Astrocyte (in vitro differentiated cells and primary cell): ENCODE results near the gene FAM25A. TPM values are rescaled to one million over a fixed set of nuclear protein-coding genes. Genes with fewer than 3 reads are reported as not detected.
"Not testable (repeated sequence)": the region's sequence is repeated elsewhere in the genome, so short reads cannot be mapped to it uniquely, and the experiment has no call there.

Source experiments
- DNase-seq: peaks from one replicate; pipeline ENCODE4 v3.0.0-alpha.2; 2010; ENCODE audit warnings: low read depth
- FAIRE-seq: peaks from 2 replicates; lab custom pipeline; 2011; peaks lifted over from hg19 to GRCh38; lab: Jason Lieb, UNC
- H2AFZ ChIP-seq: 2 replicates; pipeline ENCODE4 v1.6.0; 2012; ENCODE audit warnings: low read depth, low read length, inconsistent platforms
- H3K27ac ChIP-seq: 2 replicates; pipeline ENCODE4 v1.5.1; 2011; ENCODE audit warnings: low read depth, low read length, inconsistent platforms
- H3K27me3 ChIP-seq: 2 replicates; pipeline ENCODE4 v1.6.0; 2011; ENCODE audit warnings: low read length, inconsistent platforms; ENCODE audit not compliant: insufficient read depth
- H3K36me3 ChIP-seq: 2 replicates; pipeline ENCODE4 v1.5.1; 2011; ENCODE audit warnings: low read length, inconsistent platforms; ENCODE audit not compliant: insufficient read depth
- H3K4me1 ChIP-seq: 2 replicates; pipeline ENCODE4 v1.5.1; 2011; ENCODE audit warnings: low read length, inconsistent platforms; ENCODE audit not compliant: insufficient read depth
- H3K4me2 ChIP-seq: 2 replicates; pipeline ENCODE4 v1.6.0; 2012; ENCODE audit warnings: low read length, inconsistent platforms
- H3K4me3 ChIP-seq: 2 replicates; pipeline ENCODE4 v1.5.1; 2011; ENCODE audit warnings: low read depth, mild to moderate bottlenecking, low read length, inconsistent platforms; ENCODE audit not compliant: insufficient read depth
- H3K79me2 ChIP-seq: 2 replicates; pipeline ENCODE4 v1.6.0; 2012; ENCODE audit warnings: mild to moderate bottlenecking, low read length, inconsistent platforms; ENCODE audit not compliant: insufficient read depth
- H3K9ac ChIP-seq: 2 replicates; pipeline ENCODE4 v1.6.0; 2012; ENCODE audit warnings: mild to moderate bottlenecking, low read length, inconsistent platforms
- H3K9me3 ChIP-seq: 2 replicates; pipeline ENCODE4 v1.5.1; 2012; ENCODE audit warnings: low read depth, mild to moderate bottlenecking, low read length, inconsistent platforms; ENCODE audit not compliant: insufficient read depth
- H4K20me1 ChIP-seq: 2 replicates; pipeline ENCODE4 v1.6.0; 2012; ENCODE audit warnings: low read length, inconsistent platforms; ENCODE audit not compliant: insufficient read depth
- H3K27ac Mint-ChIP-seq: one replicate; pipeline ENCODE4 v1.8.0; 2021; ENCODE audit warnings: mild to moderate bottlenecking, mixed read lengths; ENCODE audit not compliant: unreplicated experiment
- H3K27me3 Mint-ChIP-seq: one replicate; pipeline ENCODE4 v1.8.0; 2021; ENCODE audit warnings: low read depth, mixed read lengths; ENCODE audit not compliant: unreplicated experiment
- H3K36me3 Mint-ChIP-seq: one replicate; pipeline ENCODE4 v1.8.0; 2021; ENCODE audit warnings: low read depth, mixed read lengths; ENCODE audit not compliant: unreplicated experiment
- H3K4me1 Mint-ChIP-seq: one replicate; pipeline ENCODE4 v1.8.0; 2021; ENCODE audit warnings: low read depth, mixed read lengths; ENCODE audit not compliant: unreplicated experiment
- H3K4me3 Mint-ChIP-seq: one replicate; pipeline ENCODE4 v1.8.0; 2021; ENCODE audit warnings: mild to moderate bottlenecking, moderate library complexity, mixed read lengths; ENCODE audit not compliant: unreplicated experiment
- H3K9me3 Mint-ChIP-seq: one replicate; pipeline ENCODE4 v1.8.0; 2021; ENCODE audit warnings: mild to moderate bottlenecking, mixed read lengths; ENCODE audit not compliant: unreplicated experiment
- EZH2 ChIP-seq: IDR thresholded peaks from 2 replicates; pipeline ENCODE4 v1.6.1; 2012; ENCODE audit warnings: mild to moderate bottlenecking, low read length, inconsistent platforms; ENCODE audit not compliant: insufficient read depth
- total RNA-seq: library from RNA; stranded (reverse); gene quantifications from 2 replicates; pipeline ENCODE4 v1.2.1, GENCODE V29; 2021
- TF ChIP-seq, protein P1 (sequence below): IDR thresholded peaks from 2 replicates; pipeline ENCODE4 v1.5.1; 2011; ENCODE audit warnings: low read depth, mild to moderate bottlenecking, inconsistent platforms, low read length, moderate library complexity; ENCODE audit not compliant: insufficient read depth

The FAM25A gene
- total RNA-seq, 1 donor from 2014 or later, result not detected

DNA sequence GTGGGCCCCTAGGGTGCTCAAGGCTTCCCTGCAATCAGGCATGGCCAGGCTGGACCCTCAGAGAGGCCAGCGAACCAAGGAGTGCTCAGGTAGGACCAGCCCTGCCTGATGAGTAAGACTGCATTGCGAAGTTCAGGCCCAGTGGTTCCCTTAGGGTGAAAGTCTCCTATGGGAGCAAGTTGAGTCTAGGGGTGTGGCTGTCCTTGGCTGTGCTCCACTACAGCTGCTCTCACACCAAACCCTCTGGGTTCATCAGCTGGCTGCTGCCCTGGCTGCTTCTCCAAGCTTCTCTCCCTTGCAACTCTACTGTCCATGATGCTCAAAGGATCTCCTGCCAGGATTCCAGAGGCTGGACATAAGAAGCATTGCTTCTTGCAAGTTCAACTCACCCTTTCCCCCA, 18.7 kb downstream of the FAM25A start:
- no peaks in the 10 kb centered on the region for H4K20me1 ChIP-seq
- H3K36me3 ChIP-seq, result no peaks in the 10 kb centered on the region
- no peak overlapping the region for H3K4me3 ChIP-seq
- no peak overlapping the region for H2AFZ ChIP-seq
- TF ChIP-seq, protein P1, sequence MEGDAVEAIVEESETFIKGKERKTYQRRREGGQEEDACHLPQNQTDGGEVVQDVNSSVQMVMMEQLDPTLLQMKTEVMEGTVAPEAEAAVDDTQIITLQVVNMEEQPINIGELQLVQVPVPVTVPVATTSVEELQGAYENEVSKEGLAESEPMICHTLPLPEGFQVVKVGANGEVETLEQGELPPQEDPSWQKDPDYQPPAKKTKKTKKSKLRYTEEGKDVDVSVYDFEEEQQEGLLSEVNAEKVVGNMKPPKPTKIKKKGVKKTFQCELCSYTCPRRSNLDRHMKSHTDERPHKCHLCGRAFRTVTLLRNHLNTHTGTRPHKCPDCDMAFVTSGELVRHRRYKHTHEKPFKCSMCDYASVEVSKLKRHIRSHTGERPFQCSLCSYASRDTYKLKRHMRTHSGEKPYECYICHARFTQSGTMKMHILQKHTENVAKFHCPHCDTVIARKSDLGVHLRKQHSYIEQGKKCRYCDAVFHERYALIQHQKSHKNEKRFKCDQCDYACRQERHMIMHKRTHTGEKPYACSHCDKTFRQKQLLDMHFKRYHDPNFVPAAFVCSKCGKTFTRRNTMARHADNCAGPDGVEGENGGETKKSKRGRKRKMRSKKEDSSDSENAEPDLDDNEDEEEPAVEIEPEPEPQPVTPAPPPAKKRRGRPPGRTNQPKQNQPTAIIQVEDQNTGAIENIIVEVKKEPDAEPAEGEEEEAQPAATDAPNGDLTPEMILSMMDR, result no peak
- no peak for TF ChIP-seq EZH2
- peaks cover 8% of the 10 kb centered on the region for H3K36me3 Mint-ChIP-seq
- no peak overlapping the region for H3K4me3 Mint-ChIP-seq
- no peaks in the 10 kb centered on the region for H3K4me1 ChIP-seq
- H3K27ac ChIP-seq, result no peak overlapping the region
- H3K9me3 Mint-ChIP-seq, result peaks cover 1% of the 10 kb centered on the region
- no peaks in the 10 kb centered on the region for H3K4me1 Mint-ChIP-seq
- H3K27ac Mint-ChIP-seq, result no peak overlapping the region
- no peak overlapping the region for H3K4me2 ChIP-seq
- peaks cover 3% of the 10 kb centered on the region for H3K27me3 Mint-ChIP-seq
- FAIRE-seq (no peak), DNase-seq (no peak)
- H3K27me3 ChIP-seq, result no peaks in the 10 kb centered on the region
- H3K79me2 ChIP-seq, result no peaks in the 10 kb centered on the region
- H3K9ac ChIP-seq, result no peak overlapping the region
- no peaks in the 10 kb centered on the region for H3K9me3 ChIP-seq

DNA sequence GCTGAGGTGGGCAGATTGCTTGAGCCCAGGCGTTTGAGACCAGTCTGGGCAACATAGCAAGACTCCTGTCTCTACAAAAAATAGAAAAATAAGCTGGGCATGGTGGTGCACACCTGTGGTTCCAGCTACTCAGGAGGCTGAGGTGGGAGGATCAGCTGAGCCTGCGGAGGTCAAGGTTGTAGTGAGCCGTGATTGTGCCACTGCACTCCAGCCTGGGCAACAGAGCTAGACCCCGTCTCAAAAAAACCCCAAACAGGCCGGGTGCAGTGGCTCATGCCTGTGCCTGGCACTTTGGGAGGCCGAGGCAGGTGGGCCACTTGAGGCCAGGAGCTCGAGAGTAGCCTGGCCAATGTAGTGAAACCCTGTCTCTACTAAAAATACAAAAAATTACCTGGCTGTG, 23.5 kb downstream of the FAM25A start:
- H3K36me3 ChIP-seq, H3K79me2 ChIP-seq, H4K20me1 ChIP-seq, H3K9me3 ChIP-seq, H3K27ac ChIP-seq, H3K9ac ChIP-seq, H3K4me3 ChIP-seq, H3K4me2 ChIP-seq, H3K27me3 Mint-ChIP-seq, H2AFZ ChIP-seq, H3K27ac Mint-ChIP-seq, H3K9me3 Mint-ChIP-seq, H3K4me1 ChIP-seq, H3K4me3 Mint-ChIP-seq, H3K27me3 ChIP-seq, FAIRE-seq, DNase-seq, H3K4me1 Mint-ChIP-seq: not testable (repeated sequence)
- peaks cover 18% of the 10 kb centered on the region for H3K36me3 Mint-ChIP-seq

DNA sequence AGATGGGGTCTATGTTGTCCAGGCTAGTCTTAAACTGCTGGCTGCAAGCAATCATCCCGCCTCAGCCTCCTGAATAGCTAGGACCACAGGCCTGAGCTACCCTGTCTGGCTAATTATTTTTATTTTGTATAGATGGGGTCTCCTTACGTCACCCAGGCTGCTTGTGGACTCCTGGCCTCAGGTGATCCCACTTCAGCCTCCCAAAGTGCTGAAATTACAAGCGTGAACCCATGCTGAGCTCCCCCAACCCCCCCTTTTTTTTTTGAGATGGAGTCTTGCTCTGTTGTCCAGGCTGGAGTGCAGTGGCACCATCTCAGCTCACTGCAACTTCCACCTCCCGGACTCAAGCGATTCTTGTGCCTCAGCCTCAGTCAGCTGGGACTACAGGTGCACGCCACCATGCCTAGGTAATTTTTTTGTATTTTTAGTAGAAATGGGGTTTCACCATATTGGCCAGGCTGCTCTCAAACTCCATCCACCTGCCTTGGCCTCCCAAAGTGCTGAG, 25.4 kb downstream of the FAM25A start:
- Histone ChIP-seq H3K9me3 (no peaks in the 10 kb centered on the region), H4K20me1 (no peaks in the 10 kb centered on the region), H2AFZ (no peak overlapping the region), H3K9ac (no peak overlapping the region), H3K4me1 (no peaks in the 10 kb centered on the region), H3K79me2 (no peaks in the 10 kb centered on the region), H3K4me2 (no peak overlapping the region), H3K27me3 (no peaks in the 10 kb centered on the region), H3K27ac (no peak overlapping the region), H3K36me3 (peaks cover 11% of the 10 kb centered on the region), H3K4me3 (no peak overlapping the region)
- Mint-ChIP-seq H3K4me1 (no peaks in the 10 kb centered on the region), H3K36me3 (peaks cover 18% of the 10 kb centered on the region), H3K4me3 (no peak overlapping the region), H3K27me3 (no peaks in the 10 kb centered on the region), H3K27ac (no peak overlapping the region), H3K9me3 (no peaks in the 10 kb centered on the region)
- FAIRE-seq (no peak), DNase-seq (no peak)
- TF ChIP-seq, protein P1, result no peak
- no peak for TF ChIP-seq EZH2
